H1 (cell line): ENCODE results near the gene ARHGEF28. TPM values are rescaled to one million over a fixed set of nuclear protein-coding genes. Genes with fewer than 3 reads are reported as not detected.

Experiments used
- CTBP2 ChIP-seq: IDR thresholded peaks from 2 replicates; pipeline ENCODE4 v1.7.0; 2011; ENCODE audit warnings: borderline replicate concordance, mild to moderate bottlenecking, moderate library complexity, mixed read lengths, low read length; ENCODE audit not compliant: insufficient read depth, insufficient read length
- GTF2F1 ChIP-seq: IDR thresholded peaks from 2 replicates; pipeline ENCODE4 v1.6.1; 2012; ENCODE audit warnings: low read depth, low read length, improper control_type of control experiment, borderline replicate concordance
- RAD21 ChIP-seq, 2 experiments: IDR thresholded peaks in 1 of 2; conservative IDR thresholded peaks in 1 of 2; 2 replicates each; pipeline ENCODE4 v1.6.1; 2011; ENCODE audit warnings: low read depth in 2 of 2, low read length in 2 of 2, improper control_type of control experiment in 1 of 2, inconsistent platforms in 1 of 2, mild to moderate bottlenecking in 1 of 2, moderate library complexity in 1 of 2
- SP2 ChIP-seq: IDR thresholded peaks from 2 replicates; pipeline ENCODE4 v1.6.1; 2012; ENCODE audit warnings: mild to moderate bottlenecking, low read length, inconsistent platforms
- polyA plus RNA-seq, 7 experiments: library from polyadenylated mRNA; depleted of rRNA in 3 of 7; stranded (reverse) in 5 of 7; unstranded in 2 of 7; fragments of >200 nt in 5 of 7; fragments of 200-250 nt in 2 of 7; gene quantifications; 1 replicate in 5 of 7; 2 replicates in 1 of 7; 4 replicates in 1 of 7; pipeline versions ENCODE4 v1.2.1 to v1.2.3, GENCODE V29; 2011 to 2013; ENCODE audit warnings: missing spikeins in 2 of 7, mixed read lengths in 2 of 7
- total RNA-seq: library from RNA; stranded (reverse); fragmentation: NEBNext Ultra II Directional; extraction: Animal tissue kit (Norgen Biotek cat#: 25700); gene quantifications from 2 replicates; pipeline ENCODE4 v1.2.1, GENCODE V29; 2021

ARHGEF28 gene
- total and polyA plus RNA-seq, 2 of the 8 experiments (the other 6 are each of a cell fraction or from before 2014, with no cell fraction given): 0.33 to 1.0 TPM

DNA sequence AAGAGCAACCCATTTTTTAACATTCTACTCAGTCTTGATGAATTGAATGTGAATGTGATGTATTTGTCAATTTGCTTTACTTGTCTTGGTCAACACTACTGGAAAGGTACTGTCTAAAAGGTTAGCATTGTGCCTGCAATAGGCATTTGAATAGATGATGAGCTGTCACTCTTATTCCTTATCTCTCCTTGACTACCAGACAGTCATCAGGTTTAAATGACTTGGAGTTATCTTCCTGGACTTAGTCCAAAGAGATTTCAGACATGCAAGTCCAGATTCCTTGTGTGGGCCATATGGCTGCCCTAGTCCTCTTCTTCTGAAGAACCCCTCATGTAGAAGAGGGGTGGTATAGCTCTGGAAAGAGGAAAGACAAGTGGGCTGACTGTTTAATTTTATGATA is 4.8 kb downstream of the ARHGEF28 start (continued):
- TF ChIP-seq RAD21 (IDR thresholded peaks at IDR 0.05 in 1 of 2, conservative IDR thresholded peaks at IDR 0.05 in 1 of 2; ENCODE audit: low read depth in 2 of 2, low read length in 2 of 2) (no peak), CTBP2 (no peak), GTF2F1 (no peak), SP2 (no peak)
